ENCODE results near the gene SPAG16. TPM values are rescaled to one million over a fixed set of nuclear protein-coding genes. Genes with fewer than 3 reads are reported as not detected.
"Not testable (repeated sequence)": the region's sequence is repeated elsewhere in the genome, so short reads cannot be mapped to it uniquely, and the experiment has no call there.

The SPAG16 gene
- total RNA-seq, 2 donors from 2014 or later: 5.0 to 10.4 TPM

DNA sequence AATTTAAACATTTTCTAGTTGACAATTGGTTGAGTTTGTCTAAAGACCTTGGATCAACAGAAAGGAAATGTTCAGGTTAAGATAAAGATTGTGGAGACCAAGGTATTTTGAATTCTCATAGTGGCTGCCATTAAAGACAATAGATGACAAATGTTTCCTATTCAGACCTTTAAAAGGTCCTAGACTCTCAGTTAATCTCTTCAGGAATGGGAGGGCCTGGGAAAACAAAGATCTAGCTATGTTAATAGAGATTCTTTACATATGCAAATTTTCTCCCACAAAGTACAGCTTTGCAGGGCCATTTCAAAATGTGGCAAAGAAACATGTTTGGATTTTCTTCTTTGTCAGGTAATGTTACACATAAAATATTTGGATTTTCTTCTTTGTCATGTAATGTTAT is 403.9 kb downstream of the SPAG16 start:
- Mint-ChIP-seq H3K36me3 (no peaks in the 10 kb centered on the region), H3K9me3 (peaks cover 0 to 4% of the 10 kb centered on the region in 2 donors), H3K27ac (no peak overlapping the region)
- no peak for ATAC-seq
- no peak for DNase-seq (ENCODE audit: low spot score in 2 of 2)

DNA sequence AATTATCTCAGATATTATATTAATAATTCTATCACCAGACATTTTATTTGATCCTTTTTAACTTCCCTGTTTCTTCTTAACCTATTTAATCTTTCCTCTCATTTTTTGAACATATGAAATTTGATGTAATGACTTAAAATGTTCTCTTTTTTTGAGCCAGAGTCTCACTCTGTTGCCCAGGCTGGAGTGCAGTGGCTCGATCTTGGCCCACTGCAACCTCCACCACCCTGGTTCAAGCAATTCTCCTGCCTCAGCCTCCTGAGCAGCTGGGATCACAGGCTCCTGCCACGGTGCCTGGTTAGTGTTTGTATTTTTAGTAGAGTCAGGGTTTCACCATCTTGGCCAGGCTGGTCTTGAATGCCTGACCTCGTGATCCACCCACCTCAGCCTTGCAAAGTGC is 404.6 kb downstream of the SPAG16 start:
- not testable (repeated sequence) for DNase-seq (ENCODE audit: low spot score in 2 of 2); H3K9me3 Mint-ChIP-seq; H3K36me3 Mint-ChIP-seq; ATAC-seq; H3K27ac Mint-ChIP-seq

- H3K9me3 Mint-ChIP-seq: peaks cover 0 to 4% of the 10 kb centered on the region in 2 donors
- no peak overlapping the region for H3K27ac Mint-ChIP-seq
- DNase-seq (ENCODE audit: low spot score in 2 of 2) (no peak), ATAC-seq (no peak)
- H3K36me3 Mint-ChIP-seq: no peaks in the 10 kb centered on the region
Observed at GRCh38 chr2:213689585-213689984, 405.3 kb downstream of the SPAG16 start.

- Mint-ChIP-seq H3K36me3 (no peaks in the 10 kb centered on the region), H3K27ac (no peak overlapping the region), H3K9me3 (no peaks in the 10 kb centered on the region)
- no peak for ATAC-seq
- no peak for DNase-seq (ENCODE audit: low spot score in 2 of 2)
Observed at GRCh38 chr2:213691351-213691750, 407.1 kb downstream of the SPAG16 start.

DNA sequence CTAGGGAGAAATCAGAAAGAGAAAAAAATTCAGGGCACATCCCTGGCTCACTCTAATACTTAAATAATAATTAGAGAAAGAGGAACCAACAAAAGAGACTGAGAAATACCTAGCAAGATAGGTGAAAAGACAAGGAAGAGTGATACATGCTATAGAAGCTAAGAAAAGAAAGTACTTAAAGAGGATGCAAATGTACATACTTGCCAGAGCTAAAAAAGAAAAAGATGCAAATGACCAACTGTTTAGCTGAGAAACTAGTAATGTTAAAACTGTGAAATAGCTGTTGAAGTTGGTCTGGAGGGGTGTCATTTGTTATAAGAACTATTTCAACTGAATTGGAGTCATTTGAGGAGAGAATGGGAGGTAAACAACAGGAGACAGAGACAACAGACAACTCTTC is 412.2 kb downstream of the SPAG16 start:
- Mint-ChIP-seq H3K9me3 (no peaks in the 10 kb centered on the region), H3K27ac (no peak overlapping the region), H3K36me3 (no peaks in the 10 kb centered on the region)
- ATAC-seq (no peak), DNase-seq (ENCODE audit: low spot score in 2 of 2) (no peak)

GRCh38 chr2:213701365-213701764 is 417.1 kb downstream of the SPAG16 start:
- not testable (repeated sequence) for H3K27ac Mint-ChIP-seq, H3K36me3 Mint-ChIP-seq, H3K9me3 Mint-ChIP-seq

DNA sequence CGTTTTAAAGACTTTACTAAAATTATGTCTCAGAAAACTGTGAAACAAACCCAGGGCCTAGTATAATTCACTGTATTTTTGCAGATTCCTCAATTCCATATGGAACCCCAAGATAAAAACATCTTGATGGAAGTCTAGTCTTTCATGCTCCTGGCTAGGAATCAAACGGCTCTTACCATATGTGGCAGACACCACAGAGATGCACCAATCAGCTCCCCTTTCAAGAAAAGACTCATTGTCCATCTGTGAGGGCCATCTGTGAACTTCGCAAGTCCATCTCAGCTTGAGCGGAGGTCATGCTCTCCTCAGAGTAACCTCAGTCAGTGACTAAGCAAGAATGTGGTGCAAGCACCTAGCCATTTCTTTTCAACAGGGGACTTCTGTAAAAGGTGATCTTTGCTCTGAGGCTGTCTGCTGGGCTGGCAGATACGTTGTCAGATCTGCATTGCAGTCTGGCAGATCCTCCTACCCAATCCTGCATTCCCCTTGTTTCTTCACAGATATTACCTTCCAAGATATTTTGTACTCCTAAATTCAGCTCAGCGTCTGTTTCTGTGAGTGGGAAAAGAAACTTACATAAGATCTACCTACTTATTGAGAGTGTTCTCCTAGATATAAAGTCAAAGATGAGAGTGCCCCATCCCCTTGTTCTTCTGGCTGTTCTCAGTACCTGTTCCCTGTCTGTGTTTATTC is 419.3 kb downstream of the SPAG16 start:
- DNase-seq (ENCODE audit: low spot score in 2 of 2) (no peak), ATAC-seq (no peak)
- Mint-ChIP-seq H3K27ac (no peak overlapping the region), H3K36me3 (no peaks in the 10 kb centered on the region), H3K9me3 (peaks cover 4 to 5% of the 10 kb centered on the region in 2 donors)

More at GRCh38 chr2:213701365-213701764, 417.1 kb downstream of the SPAG16 start:
- not testable (repeated sequence) for ATAC-seq; DNase-seq (ENCODE audit: low spot score in 2 of 2)

DNA sequence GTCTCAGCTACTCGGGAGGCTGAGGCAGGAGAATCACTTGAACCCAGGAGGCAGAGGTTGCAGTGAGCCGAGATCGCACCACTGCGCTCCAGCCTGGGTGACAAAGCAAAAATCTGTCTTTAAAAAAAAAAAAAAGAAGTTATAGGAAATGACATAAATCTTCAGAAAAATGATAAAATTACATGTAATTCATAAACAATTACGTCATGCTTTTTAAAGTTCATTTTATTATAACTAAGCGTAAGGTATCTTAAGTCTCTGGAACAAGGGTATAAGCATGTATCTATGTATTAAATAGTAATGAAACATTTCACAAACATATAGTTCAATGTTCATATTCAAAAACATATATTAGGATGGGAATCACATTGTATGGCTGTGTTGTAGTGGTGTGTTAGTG is 425.9 kb downstream of the SPAG16 start:
- ATAC-seq: no peak

DNA sequence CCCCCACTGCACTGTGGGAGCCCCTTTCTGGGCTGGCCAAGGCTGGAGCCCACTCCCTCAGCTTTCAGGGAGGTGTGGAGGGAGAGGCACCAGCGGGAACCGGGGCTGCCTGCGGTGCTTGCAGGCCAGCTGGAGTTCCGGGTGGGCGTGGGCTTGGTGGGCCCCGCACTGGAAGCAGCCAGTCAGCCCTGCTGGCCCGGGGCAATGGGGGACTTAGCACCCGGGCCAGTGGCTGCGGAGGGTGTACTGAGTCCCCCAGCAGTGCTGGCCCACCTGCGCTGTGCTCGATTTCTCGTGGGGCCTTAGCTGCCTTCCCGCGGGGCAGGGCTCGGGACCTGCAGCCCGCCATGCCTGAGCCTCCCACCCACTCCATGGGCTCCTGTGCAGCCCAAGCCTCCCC is 434.1 kb downstream of the SPAG16 start:
- not testable (repeated sequence) for DNase-seq (ENCODE audit: low spot score in 2 of 2); H3K27ac Mint-ChIP-seq; H3K9me3 Mint-ChIP-seq; ATAC-seq
- H3K36me3 Mint-ChIP-seq: peaks cover 0 to 11% of the 10 kb centered on the region in 2 donors

More for the DNA sequence above, 425.9 kb downstream of the SPAG16 start:
- DNase-seq (ENCODE audit: low spot score in 2 of 2): no peak
- Mint-ChIP-seq H3K9me3 (no peaks in the 10 kb centered on the region), H3K36me3 (no peaks in the 10 kb centered on the region), H3K27ac (no peak overlapping the region)

DNA sequence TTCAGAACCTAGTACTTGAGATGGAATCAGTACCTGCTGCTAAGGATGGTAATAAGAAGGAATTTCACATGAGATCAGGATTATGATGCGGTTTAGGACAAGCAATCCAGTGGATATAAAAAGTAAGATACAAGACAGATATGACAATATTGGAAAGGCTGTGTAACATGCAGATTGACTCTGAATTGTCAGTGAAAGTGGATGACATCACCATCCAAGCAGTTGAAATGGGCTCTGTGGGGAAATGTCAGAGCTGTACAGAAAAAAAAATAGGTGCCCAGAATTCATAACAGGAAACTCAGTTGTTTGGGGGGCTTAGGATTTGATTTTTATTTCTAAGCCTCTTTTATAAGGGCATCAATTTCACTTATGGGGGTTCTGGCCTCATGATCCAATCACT is 438.3 kb downstream of the SPAG16 start:
- H3K36me3 Mint-ChIP-seq: peaks cover 0 to 11% of the 10 kb centered on the region in 2 donors
- H3K9me3 Mint-ChIP-seq: peaks cover 10% of the 10 kb centered on the region in 2 donors
- DNase-seq (ENCODE audit: low spot score in 2 of 2) (no peak), ATAC-seq (no peak)
- H3K27ac Mint-ChIP-seq: no peak overlapping the region

DNA sequence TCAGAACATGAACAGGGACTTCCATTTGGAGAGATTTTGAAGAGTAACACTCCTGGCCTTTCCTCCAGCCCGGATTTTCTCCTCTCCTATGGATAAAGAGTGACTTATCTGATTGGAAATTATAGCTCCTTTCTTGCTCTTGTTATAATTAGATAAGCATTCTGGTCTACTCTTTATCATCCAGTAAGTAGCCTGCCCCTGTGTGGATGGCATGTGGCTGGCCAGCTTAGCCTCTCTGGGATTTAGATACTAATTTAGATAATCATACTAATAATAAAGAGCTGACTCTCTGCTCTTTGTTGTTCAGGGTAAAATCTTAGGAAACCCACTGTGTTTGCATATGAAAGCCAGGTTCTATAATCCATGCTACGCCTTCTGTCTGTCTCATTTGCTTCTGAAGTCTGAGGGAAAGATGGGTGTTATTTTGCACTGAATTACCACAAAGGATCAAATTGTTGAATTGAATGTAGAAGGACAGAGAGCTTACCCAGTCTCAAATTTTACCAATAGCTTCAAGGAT is 438.8 kb downstream of the SPAG16 start:
- H3K27ac Mint-ChIP-seq: no peak overlapping the region
- H3K9me3 Mint-ChIP-seq: peaks cover 10% of the 10 kb centered on the region in 2 donors
- no peak for ATAC-seq
- peaks cover 0 to 11% of the 10 kb centered on the region in 2 donors for H3K36me3 Mint-ChIP-seq
- DNase-seq (ENCODE audit: low spot score in 2 of 2): no peak

DNA sequence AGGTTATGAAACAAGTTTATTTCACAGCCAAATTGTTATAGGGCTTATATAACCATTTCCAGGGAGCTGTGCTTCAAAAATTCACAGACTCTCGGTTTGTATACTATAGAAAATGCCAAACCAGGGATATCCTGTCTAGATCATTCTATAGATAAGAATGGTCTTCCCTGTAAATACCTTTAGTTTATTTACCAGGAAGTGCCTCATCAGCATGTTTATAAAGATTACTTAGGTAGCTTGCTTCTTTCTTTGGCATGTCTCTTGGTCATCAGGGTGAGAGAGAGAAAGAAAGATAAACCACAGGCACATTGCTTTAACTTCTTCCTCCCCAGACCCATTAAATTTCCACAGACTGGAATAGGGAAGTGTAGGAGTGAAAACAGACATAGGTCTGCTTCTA is 439.4 kb downstream of the SPAG16 start:
- no peak for DNase-seq (ENCODE audit: low spot score in 2 of 2)
- H3K36me3 Mint-ChIP-seq: peaks cover 0 to 11% of the 10 kb centered on the region in 2 donors
- no peak overlapping the region for H3K27ac Mint-ChIP-seq
- no peak for ATAC-seq
- H3K9me3 Mint-ChIP-seq: peaks cover 10% of the 10 kb centered on the region in 2 donors

DNA sequence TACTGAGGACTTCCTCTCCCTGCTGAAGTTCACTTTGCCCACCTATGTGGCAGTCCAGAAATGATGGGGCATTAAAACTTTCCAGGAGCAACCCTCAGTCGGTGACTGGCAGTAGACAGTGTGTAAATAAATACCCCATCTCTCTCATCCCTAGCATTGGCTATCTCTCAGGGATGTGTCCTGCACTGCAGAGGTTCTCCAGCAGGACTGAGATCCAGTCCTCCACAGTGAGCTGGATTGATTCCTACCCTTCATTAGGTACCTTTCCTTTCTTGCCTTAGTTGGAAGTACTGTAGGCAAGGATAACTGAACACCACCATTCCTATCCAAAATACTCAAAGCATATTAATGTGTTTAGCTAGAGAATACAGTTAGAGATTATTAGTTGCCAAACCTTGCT is 441.8 kb downstream of the SPAG16 start:
- Mint-ChIP-seq H3K9me3 (peaks cover 4 to 5% of the 10 kb centered on the region in 2 donors), H3K27ac (no peak overlapping the region)

DNA sequence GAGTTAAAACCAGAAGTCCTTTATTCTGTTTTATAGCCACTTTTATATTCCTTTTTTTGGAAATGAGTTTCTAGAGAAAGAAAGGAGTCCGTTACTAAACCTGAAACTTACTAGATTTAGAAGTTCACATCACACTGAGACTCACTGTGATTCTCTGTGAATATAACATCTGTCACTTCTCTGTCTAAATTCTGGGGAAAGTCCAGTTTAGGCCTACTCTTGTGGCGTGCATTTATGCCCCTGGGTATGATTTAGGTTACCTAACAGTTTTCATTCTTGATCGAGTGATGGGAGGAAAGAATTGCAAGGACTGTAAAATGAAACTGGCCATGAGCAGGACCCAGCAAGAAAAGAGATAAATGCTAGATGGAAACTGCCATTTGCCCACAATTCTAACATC is 449.6 kb downstream of the SPAG16 start:
- DNase-seq (ENCODE audit: low spot score in 2 of 2) (no peak), ATAC-seq (no peak)
- H3K27ac Mint-ChIP-seq: no peak overlapping the region
- H3K9me3 Mint-ChIP-seq: peaks cover 0 to 8% of the 10 kb centered on the region in 2 donors
- no peaks in the 10 kb centered on the region for H3K36me3 Mint-ChIP-seq

More for the DNA sequence above, 441.8 kb downstream of the SPAG16 start:
- no peaks in the 10 kb centered on the region for H3K36me3 Mint-ChIP-seq
- DNase-seq (ENCODE audit: low spot score in 2 of 2) (no peak), ATAC-seq (no peak)

- no peaks in the 10 kb centered on the region for H3K9me3 Mint-ChIP-seq
- no peak for DNase-seq (ENCODE audit: low spot score in 2 of 2)
- ATAC-seq: no peak
- no peak overlapping the region for H3K27ac Mint-ChIP-seq
- H3K36me3 Mint-ChIP-seq: no peaks in the 10 kb centered on the region
Observed at GRCh38 chr2:213740453-213740852, 456.2 kb downstream of the SPAG16 start.

DNA sequence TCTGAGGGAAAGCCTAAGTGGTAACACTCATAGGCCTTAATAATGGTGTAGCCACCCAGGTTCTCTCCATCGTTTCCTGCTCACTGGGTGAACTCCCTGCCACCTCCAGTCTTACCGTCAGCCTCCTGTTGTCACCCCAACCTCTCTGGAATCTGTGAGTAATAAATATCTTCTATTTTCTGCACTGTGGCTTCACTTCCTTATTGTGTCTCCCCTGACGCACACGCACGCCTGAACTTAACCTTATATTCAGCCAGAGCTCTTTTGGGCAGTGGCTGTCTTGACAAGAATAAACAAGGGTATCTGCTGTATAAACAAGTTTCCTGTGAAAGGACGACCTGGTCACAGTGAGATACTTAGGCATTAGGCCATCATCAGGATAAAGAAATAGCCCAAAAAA is 467.2 kb downstream of the SPAG16 start:
- H3K9me3 Mint-ChIP-seq: no peaks in the 10 kb centered on the region
- no peak for ATAC-seq
- DNase-seq (ENCODE audit: low spot score in 2 of 2): no peak
- no peaks in the 10 kb centered on the region for H3K36me3 Mint-ChIP-seq
- no peak overlapping the region for H3K27ac Mint-ChIP-seq

DNA sequence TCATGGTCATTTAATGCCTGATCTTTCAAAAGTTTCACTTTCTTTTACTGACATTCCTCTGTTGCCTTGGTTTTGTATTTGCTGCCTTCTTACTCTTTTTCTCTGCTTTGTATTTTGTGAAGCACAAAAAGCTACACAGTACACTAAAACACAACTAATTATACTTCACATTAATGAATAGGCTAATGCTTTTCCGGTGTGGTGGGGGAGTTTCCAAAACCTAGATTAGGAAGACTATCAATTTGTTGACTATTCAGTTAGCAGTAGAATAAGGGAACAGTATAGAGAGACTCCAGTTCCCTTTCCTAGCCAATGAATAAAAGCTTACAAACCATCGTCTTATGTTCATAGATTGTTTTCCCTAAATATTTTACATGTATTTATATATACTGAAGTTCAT is 468.3 kb downstream of the SPAG16 start:
- DNase-seq (ENCODE audit: low spot score in 2 of 2) (no peak), ATAC-seq (no peak)
- Mint-ChIP-seq H3K27ac (no peak overlapping the region), H3K36me3 (no peaks in the 10 kb centered on the region), H3K9me3 (no peaks in the 10 kb centered on the region)

DNA sequence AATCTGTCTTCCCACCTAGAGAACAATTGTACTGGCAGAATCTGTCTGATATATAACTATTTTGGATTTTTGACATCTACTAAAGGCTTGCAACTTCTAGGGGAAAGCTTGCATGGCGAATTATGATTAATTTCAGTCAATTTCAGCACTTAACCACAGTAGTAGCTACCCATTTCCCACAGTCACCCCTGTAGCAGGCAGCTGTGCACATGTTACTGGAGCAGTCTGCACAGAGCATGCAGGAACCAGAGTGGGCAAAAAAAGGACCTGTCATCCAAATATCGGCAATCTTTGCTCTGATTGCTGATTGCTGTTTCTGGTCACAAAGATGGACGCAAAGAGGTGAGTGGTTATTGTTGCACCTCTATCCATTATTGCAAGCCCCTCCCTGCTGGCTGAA is 473.3 kb downstream of the SPAG16 start:
- ATAC-seq (no peak), DNase-seq (ENCODE audit: low spot score in 2 of 2) (no peak)
- Mint-ChIP-seq H3K9me3 (peaks cover 0 to 4% of the 10 kb centered on the region in 2 donors), H3K27ac (no peak overlapping the region), H3K36me3 (no peaks in the 10 kb centered on the region)

Measured in activated naive CD4-positive, alpha-beta T cell treated with anti-CD3 and anti-CD28 coated beads, Interleukin-2, amount 50 U/mL, for 72 hours (primary cell).